ENCODE data around the gene NR0B1. TPM values are rescaled to one million over a fixed set of nuclear protein-coding genes. Genes with fewer than 3 reads are reported as not detected.
A peak's percentile ranks its signal among the peaks of the same experiment; 100 is the strongest.

Gene NR0B1, protein sequence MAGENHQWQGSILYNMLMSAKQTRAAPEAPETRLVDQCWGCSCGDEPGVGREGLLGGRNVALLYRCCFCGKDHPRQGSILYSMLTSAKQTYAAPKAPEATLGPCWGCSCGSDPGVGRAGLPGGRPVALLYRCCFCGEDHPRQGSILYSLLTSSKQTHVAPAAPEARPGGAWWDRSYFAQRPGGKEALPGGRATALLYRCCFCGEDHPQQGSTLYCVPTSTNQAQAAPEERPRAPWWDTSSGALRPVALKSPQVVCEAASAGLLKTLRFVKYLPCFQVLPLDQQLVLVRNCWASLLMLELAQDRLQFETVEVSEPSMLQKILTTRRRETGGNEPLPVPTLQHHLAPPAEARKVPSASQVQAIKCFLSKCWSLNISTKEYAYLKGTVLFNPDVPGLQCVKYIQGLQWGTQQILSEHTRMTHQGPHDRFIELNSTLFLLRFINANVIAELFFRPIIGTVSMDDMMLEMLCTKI
- total RNA-seq = not detected in 2 replicates

DNA sequence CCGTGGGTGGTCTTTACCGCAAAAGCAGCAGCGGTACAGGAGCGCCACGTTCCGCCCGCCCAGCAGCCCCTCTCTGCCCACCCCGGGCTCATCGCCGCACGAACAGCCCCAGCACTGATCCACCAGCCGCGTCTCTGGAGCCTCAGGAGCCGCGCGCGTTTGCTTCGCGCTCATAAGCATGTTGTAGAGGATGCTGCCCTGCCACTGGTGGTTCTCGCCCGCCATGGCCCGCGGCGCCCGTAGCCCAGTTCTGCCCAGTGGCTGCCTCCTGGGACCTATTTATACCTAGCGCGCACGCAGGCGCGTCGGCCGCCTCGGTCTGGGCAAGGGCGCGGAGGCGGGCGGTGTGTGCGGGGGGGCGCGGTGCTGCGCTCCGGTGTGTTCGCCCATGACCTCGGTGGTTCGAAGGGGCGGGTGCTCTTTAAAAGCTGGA is at the start of gene NR0B1:
TSS of gene NR0B1 (minus strand) at position 252 of the 433 bp plus-strand sequence. CDS start at position 225, 27 bp downstream.
- DNase-seq = no peak

DNA sequence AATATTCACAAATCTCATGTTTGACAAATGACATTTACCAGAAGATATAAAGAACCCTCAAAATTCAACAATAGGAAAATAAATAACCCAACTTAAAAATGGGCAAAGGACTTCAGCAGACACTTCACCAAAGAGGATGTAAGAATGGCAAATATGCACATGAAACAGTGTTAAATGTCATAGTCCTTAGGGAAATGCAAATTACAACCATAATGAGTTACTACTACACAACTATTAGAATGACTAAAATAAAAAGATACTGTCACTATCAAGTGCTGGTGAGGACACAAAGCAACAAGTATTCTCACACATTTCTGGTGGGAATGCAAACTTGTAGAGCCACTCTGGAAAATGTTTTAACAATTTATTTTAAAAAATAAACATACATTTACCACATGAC is 40.8 kb upstream of the NR0B1 start:
- no peak for DNase-seq

DNA sequence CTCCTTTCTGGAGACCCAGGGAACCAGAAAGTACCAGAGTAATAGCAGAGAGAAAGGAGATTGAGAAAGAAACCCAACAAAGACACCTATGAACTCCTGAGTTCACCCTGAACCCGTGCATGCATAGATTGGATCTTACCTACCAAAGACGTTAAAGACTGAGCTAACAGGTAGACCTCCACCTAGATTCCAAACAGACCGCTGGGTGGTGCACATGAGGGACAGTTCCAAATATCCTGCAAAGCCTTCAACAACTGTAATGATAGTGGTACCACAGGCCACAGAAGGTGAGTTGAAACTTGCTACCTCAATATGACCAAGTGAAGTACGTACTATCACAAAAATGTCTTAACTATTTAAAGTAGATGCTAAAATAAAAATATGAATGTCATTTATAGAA is 34.0 kb upstream of the NR0B1 start:
- no peak for DNase-seq

GRCh38 chrX:30340753-30341152 is 31.6 kb upstream of the NR0B1 start:
- DNase-seq = no peak

DNA sequence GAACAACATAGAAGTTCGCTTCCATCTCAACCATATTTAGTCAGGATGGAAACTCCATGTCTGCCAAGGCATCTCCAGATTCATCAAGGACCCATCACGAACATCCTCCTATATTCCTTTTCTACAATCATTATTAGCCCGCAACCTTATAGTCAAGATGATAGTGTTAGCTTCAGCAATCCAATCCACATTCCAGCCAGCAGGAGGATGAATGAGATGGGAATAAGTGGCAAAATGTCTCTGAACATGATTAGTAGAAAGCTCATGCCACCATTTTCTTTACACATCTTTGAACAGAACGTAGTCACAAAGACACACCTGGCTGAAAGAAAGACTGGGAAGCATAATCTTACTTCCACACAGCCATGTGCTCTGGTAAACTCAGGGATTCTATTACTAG is 18.6 kb upstream of the NR0B1 start:
- DNase-seq = no peak

DNA sequence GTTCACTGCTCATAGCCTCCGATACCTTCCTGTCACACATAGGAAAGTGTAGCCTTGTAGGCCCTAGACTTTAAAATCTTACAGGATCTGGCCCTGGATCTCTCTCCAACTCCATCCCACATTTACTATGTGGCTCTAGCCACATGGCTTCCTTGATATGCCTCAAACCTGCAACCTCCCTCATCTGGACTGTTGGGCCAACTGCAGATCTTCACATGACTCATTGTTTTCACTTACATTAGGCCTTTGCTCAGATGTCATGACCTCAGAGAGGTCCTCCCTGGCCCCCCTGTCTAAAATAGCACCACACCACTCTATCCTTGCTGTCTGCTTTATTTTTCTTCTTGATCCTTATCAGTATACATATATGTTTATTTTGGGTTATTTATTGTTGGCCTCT is 8.1 kb upstream of the NR0B1 start:
- no peak for DNase-seq

GRCh38 chrX:30313322-30313721 is 4.1 kb upstream of the NR0B1 start:
- DNase-seq = no peak

GRCh38 chrX:30312858-30313257 is 3.7 kb upstream of the NR0B1 start:
- no peak for DNase-seq

DNA sequence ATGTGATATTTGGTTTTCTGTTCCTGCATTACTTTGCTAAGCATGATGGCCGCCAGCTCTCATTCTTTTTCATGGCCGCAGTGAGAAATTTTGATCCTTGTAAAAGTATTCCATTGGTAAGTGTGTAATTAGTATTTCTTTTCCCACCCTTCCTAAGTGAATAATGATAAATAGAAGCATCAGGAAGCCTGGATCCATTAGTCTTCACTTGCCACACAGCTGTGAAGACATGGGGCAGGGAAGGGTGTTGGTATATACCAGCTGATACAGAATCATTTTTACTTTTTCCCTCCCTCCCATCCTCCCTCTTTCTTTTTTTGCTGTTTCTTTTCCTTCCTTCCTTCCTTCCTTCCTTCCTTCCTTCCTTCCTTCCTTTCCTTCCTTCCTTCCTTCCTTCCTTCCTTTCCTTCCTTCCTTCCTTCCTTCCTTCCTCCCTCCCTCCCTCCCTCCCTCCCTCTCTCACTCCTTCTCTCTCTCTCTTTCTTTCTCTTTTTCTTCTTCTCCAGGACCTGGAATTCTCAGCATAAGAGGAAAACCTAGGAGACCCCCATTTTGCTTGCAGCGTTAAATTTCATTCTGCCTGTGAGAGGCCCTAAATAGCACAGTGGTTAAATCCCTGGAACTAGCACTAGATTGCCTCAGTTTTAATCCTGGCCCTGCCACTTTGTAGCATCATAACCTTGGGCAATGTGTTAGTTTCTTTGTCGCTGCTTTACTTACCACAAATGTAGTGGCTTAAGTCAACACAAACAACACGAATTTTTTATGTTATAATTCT is 1.4 kb upstream of the NR0B1 start:
- DNase-seq = no peak

GRCh38 chrX:30308263-30309138 is 689 bp downstream of the NR0B1 start:
- peak; percentile 13 for DNase-seq

DNA sequence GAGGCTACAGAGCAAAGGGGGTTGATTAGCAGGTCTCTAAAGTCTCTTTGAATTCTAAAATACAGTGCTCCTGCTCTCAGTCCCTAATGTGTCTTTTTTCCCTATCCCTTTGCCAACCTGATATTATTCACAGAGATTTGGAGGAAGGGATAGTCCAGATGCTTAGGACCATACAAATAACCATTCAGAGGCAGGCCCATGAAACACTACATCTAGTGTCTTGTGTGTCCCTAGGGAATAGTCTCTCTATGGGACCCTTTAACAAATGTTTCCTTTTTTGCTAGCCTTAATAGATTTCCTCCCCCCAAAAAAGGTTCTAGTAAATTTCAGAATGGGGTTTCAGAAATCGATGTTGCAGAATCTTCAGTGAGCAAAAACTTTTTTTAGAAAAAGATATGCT is 1.7 kb downstream of the NR0B1 start:
- DNase-seq = no peak

GRCh38 chrX:30304866-30305265 is 4.3 kb downstream of the NR0B1 start:
- DNase-seq = no peak

DNA sequence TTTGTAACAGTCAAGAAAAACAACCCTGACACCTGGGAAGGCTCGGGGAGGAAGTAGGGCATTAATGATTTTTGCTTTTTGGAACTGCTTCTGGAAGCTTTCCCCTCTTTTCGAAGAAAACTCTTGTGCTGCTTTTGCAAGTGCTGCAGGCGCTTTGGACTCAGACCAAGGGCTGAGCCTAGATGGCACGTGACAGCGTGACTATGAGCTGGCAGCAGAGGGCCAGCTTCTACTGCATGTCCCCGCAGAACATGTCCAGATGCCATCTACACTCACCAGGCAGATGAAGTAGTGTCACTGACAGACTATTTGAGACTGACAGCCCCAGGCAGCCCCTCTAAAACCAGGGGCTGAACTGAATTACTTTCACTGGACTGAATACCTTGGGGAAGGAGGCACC is 6.2 kb downstream of the NR0B1 start:
- DNase-seq = no peak

DNA sequence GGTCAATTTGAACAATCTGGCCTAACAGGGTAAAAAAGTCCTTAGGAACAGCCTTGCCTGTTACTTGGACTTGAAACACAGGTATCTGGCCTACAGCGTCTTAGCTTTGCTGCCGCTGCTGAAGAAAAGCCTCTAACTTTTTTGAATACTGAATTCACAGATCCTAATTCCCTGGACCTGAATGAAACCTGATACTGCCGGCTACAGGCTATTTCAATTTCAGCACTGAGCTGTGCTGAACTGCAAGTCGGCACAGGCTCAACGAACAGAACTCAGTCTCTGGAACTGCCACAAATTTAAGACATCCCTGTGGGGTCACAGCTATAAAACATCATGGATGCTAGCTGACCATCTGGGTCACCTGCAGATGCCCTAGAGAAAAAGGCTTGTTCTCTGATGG is 7.2 kb downstream of the NR0B1 start:
- no peak for DNase-seq

GRCh38 chrX:30301208-30301607 is 8.0 kb downstream of the NR0B1 start:
- DNase-seq = no peak

- no peak for DNase-seq
These were observed 12.6 kb downstream of the NR0B1 start for GRCh38 chrX:30296408-30297254.

GRCh38 chrX:30283456-30284200 is 25.6 kb downstream of the NR0B1 start:
- peak; percentile 85 for DNase-seq

GRCh38 chrX:30282527-30282926 is 26.7 kb downstream of the NR0B1 start:
- no peak for DNase-seq

DNA sequence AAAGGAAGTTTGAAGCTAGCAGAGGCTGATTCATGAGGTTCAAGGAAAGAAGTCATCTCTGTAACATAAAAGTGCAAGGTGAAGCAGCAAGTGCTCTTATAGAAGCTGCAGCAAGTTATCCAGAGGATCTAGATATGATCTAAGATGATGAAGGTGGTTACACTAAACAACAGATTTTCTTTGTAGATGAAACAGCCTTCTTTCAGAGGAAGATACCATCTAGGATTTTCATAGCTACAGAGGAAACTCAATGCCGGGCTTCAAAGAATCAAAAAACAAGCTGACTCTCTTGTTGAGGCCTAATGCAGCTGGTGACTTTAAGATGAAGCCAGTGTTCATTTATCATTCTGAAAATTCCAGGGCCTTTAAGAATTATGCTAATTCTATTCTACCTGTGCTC is 28.8 kb downstream of the NR0B1 start:
- no peak for DNase-seq

DNA sequence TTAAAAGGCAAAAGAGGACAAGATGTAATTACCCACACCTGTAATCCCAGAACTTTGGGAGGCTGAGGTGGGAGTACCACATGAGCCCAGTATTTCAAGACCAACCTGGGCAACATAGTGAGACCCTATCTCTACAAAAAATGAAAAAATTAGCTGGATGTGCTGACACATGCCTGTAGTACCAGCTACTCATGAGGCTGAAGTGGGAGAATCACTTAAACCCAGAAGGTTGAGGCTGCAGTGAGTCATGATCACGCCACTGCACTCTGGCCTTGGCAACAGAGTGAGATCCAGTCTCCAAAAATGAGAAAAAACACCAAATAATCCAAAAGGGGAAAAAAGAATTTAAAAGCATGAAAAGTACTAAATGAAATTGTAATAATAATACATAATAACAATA is 30.8 kb downstream of the NR0B1 start:
- no peak for DNase-seq

DNA sequence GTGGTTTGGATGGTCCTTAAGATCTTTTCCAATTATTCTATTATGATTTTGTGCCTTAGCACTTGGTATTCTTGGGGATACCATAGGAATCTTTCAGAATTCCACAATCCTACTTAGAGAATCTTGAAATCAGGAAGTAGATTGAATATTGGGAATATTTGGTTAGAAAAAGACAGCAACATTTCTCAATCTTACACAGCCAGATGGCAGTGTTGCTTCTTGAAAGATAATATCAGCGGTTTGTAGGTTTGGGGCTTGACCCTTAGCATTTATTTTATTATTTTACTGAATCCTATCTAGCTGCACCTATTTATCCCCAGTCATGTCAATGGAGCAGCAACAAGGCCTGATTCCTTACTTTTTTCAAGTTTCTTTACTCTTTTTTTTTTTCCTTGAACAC is 33.7 kb downstream of the NR0B1 start:
- DNase-seq = peak; percentile 29

Data from dermis blood vessel endothelial cell (primary cell).